Islet precursor cell (in vitro differentiated cells): ENCODE measurements around the gene OGT.
"Not testable (repeated sequence)": the region's sequence is repeated elsewhere in the genome, so short reads cannot be mapped to it uniquely, and the experiment has no call there.

Experiments
- DNase-seq: peaks from one replicate; pipeline ENCODE4 v3.0.0-alpha.2; 2018

OGT gene

GRCh38 chrX:71541210-71542022 lies 8.5 kb downstream of the OGT start:
- DNase-seq, result no peak

- DNase-seq, result no peak
Observed at GRCh38 chrX:71542411-71542810, 9.5 kb downstream of the OGT start.

DNA sequence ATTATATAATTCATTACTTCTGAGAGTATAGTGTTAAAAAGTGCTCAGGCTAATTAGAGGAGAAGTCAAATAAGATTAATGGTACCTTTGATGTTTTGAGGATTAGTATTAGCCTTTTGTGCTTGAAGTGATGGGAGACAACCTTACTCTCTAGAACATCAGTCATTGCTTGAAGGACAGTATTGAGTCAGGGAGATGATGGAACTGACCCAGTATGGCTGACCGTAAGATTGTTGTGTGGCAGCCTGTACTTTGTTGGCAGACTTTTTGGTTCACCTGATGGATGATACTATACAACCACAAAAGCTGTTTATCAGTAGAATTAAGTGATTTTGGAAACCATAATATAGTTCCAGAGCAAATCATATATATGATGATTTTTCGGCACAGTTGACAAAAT lies 9.9 kb downstream of the OGT start:
- no peak for DNase-seq

DNA sequence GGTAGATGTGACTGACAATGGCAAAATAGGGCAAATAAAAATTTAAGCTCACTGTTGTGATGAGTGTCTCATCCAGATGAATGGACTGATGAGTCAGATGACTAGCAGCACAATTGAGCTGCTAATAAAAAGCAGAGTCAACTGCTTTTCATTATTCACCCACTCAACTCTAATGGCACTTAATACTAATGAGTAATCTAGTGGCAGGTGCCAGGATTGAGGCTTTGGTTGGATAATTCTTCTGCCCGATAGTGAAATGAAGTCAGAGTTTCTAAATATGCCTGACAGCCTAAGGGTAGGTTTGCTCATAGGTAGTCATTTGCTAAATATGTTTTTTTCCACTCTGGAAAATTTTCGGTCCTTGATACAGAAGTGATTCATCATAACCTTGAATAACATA lies 10.4 kb downstream of the OGT start:
- DNase-seq, result no peak

GRCh38 chrX:71545364-71545763 lies 12.5 kb downstream of the OGT start:
- DNase-seq, result no peak

- no peak for DNase-seq
Observed at GRCh38 chrX:71546879-71547278, 14.0 kb downstream of the OGT start.

DNA sequence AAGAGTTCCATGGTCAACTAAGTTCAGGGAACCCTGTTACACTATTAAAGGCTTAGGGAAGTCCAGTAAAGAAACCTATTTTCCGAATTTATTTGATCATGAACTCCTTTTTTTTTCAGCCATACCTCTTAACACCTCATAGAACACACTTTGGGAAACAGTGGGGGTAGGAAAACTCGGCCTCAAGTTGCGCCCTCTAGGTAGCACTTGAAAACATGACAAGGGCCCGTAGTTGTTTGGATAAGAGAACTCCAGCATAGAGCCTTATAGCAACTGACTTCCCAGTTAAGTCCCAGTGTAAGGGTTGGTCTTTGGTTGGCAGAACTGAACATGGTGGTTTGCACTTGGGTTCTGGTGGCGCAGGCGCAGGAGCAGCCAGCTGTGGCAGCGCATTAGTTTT lies 14.4 kb downstream of the OGT start:
- no peak for DNase-seq

- no peak for DNase-seq
Observed at GRCh38 chrX:71549986-71550385, 17.1 kb downstream of the OGT start.

GRCh38 chrX:71550578-71550977 lies 17.7 kb downstream of the OGT start:
- no peak for DNase-seq

DNA sequence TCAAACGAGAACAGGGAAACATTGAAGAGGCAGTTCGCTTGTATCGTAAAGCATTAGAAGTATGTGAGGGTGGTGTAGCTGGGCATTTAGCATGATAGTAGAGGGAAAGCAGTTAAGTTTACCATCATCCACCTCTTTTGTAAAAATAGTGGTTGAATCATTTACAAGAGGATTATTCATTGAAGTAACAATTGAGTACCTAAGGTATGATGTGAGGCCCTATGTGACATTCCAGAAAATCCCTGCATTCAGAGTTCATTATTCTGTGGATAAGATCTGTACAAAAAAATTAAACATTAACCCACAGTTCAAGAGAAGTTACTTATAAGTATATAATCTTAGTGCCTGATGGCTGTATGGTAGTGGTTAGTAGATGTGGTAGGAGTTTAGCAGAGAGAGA lies 23.1 kb downstream of the OGT start:
- DNase-seq, result no peak

GRCh38 chrX:71558920-71559319 lies 26.0 kb downstream of the OGT start:
- DNase-seq, result no peak

DNA sequence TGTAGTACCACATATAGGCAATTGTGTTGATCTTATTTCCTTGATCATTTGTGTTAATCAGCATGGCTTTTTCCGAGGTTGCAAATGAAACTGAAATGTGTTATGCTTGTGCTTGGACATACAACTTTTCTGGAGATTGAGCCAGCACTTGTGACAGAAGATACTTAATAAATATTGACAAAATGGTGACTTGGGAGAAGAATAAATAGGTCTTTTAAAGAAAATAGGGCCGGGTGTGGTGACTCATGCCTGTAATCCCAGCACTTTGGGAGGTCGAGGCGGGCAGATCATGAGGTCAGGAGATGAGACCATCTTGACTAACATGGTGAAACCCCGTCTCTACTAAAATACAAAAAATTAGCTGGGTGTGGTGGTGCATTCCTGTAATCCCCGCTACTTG lies 26.9 kb downstream of the OGT start:
- not testable (repeated sequence) for DNase-seq

- no peak for DNase-seq
Observed at GRCh38 chrX:71563921-71564320, 31.0 kb downstream of the OGT start.

DNA sequence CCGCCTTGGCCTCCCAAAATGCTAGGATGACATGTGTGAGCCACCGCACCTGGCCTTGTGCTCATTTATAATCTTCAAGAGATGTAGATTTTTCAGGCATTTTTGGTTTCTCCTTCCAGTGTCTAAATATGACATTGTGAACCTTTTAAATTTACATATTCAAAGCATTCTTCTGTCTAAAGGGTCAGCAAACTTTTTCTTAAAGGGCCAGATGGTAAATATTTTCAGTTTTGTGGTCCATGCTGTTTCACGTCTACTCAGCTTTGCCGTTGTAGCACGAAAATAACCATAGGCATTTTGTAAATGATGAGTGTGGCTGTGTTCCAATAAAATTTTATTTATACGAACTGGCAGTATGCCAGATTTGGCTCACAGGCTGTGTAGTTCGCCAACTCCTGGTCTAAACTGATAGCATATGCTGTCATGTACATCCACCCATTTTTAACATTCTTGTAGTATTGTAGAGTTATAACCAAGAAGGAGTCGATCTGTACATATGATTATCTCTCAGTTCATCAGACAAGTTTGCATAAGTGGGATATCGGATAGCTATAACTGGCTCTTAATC lies 32.7 kb downstream of the OGT start:
- DNase-seq, result no peak

DNA sequence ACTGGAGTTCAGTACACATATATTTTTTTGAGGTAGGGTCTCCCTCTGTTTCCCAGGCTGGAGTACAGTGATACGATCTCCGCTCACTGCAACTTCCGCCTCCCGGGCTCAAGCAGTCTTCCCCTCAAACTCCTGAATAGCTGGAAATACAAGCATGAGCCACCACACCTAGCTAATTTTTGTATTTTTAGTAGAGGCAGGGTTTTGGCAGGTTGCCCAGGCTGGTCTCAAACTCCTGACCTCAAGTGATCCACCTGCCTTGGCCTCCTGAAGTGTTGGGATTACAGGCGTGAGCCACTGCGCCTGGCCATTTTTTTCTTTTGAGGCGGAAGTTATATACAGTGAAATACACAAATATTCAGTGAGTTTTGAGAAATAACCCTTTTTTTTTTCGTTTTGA lies 38.5 kb downstream of the OGT start:
- not testable (repeated sequence) for DNase-seq

GRCh38 chrX:71573590-71573989 lies 40.7 kb downstream of the OGT start:
- DNase-seq, result no peak

- no peak for DNase-seq
Observed at GRCh38 chrX:71577682-71578081, 44.8 kb downstream of the OGT start.

DNA sequence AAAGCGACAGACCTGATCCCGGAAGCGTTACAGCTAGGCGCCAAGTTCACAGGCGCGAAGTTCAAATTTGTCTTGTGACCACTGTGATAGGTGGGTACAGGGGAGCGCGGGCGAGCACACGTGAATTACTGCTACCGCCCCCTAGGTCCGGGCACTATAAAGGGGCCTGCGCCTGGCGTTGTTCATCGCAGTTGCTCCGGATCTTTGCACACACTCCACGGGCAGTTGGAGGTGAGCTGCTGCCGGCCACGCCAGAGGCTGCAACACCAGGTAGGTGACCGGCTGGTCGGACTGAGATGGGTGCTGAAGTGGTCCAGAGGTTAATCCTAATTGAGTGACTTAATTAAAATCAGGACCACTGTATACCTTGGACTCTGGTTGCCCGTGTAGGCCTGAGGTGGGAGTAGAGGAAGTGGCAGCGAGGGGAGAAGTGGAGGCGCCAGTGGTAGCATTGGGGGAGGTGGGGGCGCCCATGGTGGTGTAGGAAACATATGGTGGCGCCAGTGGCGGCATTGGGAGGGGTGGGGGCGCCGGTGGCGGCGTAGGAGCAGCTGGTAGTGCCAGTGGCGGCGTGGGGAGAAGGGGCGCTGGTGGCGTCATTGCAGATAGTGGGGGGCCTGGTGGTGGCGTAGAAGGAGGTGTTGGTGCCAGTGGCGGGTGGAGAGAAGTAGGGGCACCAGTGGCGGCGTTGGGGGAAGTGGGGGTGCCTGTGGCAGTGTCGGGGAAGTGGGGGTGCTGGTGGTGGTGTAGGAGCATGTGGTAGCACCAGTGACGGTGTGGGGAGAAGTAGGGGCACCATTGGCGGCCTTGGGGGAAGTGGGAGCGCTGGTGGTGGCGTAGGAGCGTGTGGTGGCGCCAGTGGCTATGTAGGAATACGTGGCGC lies 45.6 kb downstream of the OGT start, which contains the start of gene GCNA:
TSS of gene GCNA (plus strand) at position 185 of the 883 bp plus-strand sequence. CDS start 2,385 bp downstream, outside the sequence.
- DNase-seq, result no peak

GRCh38 chrX:71579136-71579989 lies 46.5 kb downstream of the OGT start:
- DNase-seq, result no peak

GRCh38 chrX:71579990-71580380 lies 47.1 kb downstream of the OGT start:
- no peak for DNase-seq

- no peak for DNase-seq
Observed at GRCh38 chrX:71581210-71581609, 48.3 kb downstream of the OGT start.

- no peak for DNase-seq
Observed at GRCh38 chrX:71586929-71587328, 54.0 kb downstream of the OGT start.

DNA sequence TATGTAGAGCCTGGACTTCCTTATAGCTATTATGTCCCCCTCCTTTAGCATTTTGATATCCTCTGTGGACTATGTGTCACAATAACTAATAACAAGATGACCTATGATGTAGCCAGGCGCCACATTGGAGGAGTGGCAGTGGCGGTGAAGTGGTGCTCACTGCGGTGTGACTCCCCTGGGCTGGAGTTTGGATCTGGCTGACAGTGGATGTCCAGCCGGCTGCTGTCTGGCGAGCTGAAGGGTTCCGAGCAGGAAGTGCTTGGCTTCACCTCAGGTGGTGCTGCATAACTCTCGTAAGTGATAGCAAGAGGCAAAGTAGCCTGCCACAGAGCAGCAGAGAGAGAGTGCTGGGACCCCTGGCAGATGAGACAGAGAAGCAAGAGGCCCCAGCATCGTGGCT lies 60.3 kb downstream of the OGT start:
- not testable (repeated sequence) for DNase-seq
